GM19035 (cell line): ENCODE data around the gene PSORS1C2.

ENCODE experiments used
- ATAC-seq: cut with Tn5 transposase; IDR thresholded peaks from one replicate; pipeline ENCODE4 v1.9.1; 2021; ENCODE audit not compliant: unreplicated experiment

Gene PSORS1C2

GRCh38 chr6:31142361-31142761 lies 3.5 kb upstream of the PSORS1C2 start:
- no peak for ATAC-seq

- no peak for ATAC-seq
Measured at GRCh38 chr6:31140643-31141042, 1.8 kb upstream of the PSORS1C2 start.

GRCh38 chr6:31139599-31139998 lies 733 bp upstream of the PSORS1C2 start:
- no peak for ATAC-seq

GRCh38 chr6:31135710-31136109 lies 3.2 kb downstream of the PSORS1C2 start:
- ATAC-seq: no peak

- no peak for ATAC-seq
Measured at GRCh38 chr6:31132806-31133205, 6.1 kb downstream of the PSORS1C2 start.

- no peak for ATAC-seq
Measured at GRCh38 chr6:31131595-31131994, 7.3 kb downstream of the PSORS1C2 start.

GRCh38 chr6:31130751-31131150 lies 8.1 kb downstream of the PSORS1C2 start:
- ATAC-seq: no peak

- ATAC-seq: no peak
Measured at GRCh38 chr6:31129130-31129529, 9.7 kb downstream of the PSORS1C2 start.

GRCh38 chr6:31128093-31128676 lies 10.7 kb downstream of the PSORS1C2 start:
- ATAC-seq: no peak

- no peak for ATAC-seq
Measured at GRCh38 chr6:31126396-31127175, 12.3 kb downstream of the PSORS1C2 start.

GRCh38 chr6:31125586-31126363 lies 13.1 kb downstream of the PSORS1C2 start:
- ATAC-seq: no peak

GRCh38 chr6:31125162-31125561 lies 13.7 kb downstream of the PSORS1C2 start:
- ATAC-seq: no peak

GRCh38 chr6:31122791-31123706 lies 15.8 kb downstream of the PSORS1C2 start:
- ATAC-seq: no peak

GRCh38 chr6:31121131-31121790 lies 17.6 kb downstream of the PSORS1C2 start:
- ATAC-seq: no peak

- ATAC-seq: no peak
Measured at GRCh38 chr6:31120151-31120915, 18.5 kb downstream of the PSORS1C2 start, which contains the start of gene CDSN. CDSN (minus strand) TSS chr6:31120446; CDS start chr6:31120419, 27 bp downstream.

- ATAC-seq: no peak
Measured at GRCh38 chr6:31118178-31118577, 20.7 kb downstream of the PSORS1C2 start.

GRCh38 chr6:31116661-31117385 lies 22.0 kb downstream of the PSORS1C2 start:
- no peak for ATAC-seq

GRCh38 chr6:31115941-31116560 lies 22.8 kb downstream of the PSORS1C2 start:
- ATAC-seq: no peak
